Left renal pelvis (tissue), 4 donors: ENCODE data around the gene FOCAD. TPM values are rescaled to one million over a fixed set of nuclear protein-coding genes. Genes with fewer than 3 reads are reported as not detected.

Experiments
- DNase-seq, 4 donors: peaks; one replicate each; pipeline ENCODE4 v3.0.0-alpha.2; 2013; ENCODE audit warnings: low read depth in 4 of 4, low spot score in 3 of 4
- polyA plus RNA-seq, 4 donors: library from polyadenylated mRNA; unstranded; fragments of 120-200 nt; gene quantifications; one replicate each; pipeline ENCODE4 v1.2.1, GENCODE V29; 2013; ENCODE audit not compliant: insufficient read length in 4 of 4

Gene FOCAD
- polyA plus RNA-seq, 4 donors = 19.1 to 31.6 (median 29.3) TPM

- DNase-seq = no peak
These were observed 45.5 kb downstream of the FOCAD start for GRCh38 chr9:20729523-20729922.

GRCh38 chr9:20732118-20732517, 48.1 kb downstream of the FOCAD start:
- DNase-seq = no peak

- no peak for DNase-seq
These were observed 50.2 kb downstream of the FOCAD start for GRCh38 chr9:20734275-20734674.

GRCh38 chr9:20740304-20740703, 56.2 kb downstream of the FOCAD start:
- DNase-seq = no peak

- DNase-seq = no peak
These were observed 57.0 kb downstream of the FOCAD start for GRCh38 chr9:20740929-20741582.

- DNase-seq = no peak
These were observed 58.8 kb downstream of the FOCAD start for GRCh38 chr9:20742833-20743232.

- DNase-seq = no peak
These were observed 60.1 kb downstream of the FOCAD start for GRCh38 chr9:20744036-20744630.

- no peak for DNase-seq
These were observed 62.9 kb downstream of the FOCAD start for GRCh38 chr9:20746967-20747366.

GRCh38 chr9:20749496-20750198, 65.6 kb downstream of the FOCAD start:
- no peak for DNase-seq

- DNase-seq = no peak
These were observed 69.7 kb downstream of the FOCAD start for GRCh38 chr9:20753761-20754160.

- DNase-seq = no peak
These were observed 70.5 kb downstream of the FOCAD start for GRCh38 chr9:20754556-20754955.

GRCh38 chr9:20760246-20760891, 76.3 kb downstream of the FOCAD start:
- no peak for DNase-seq

- DNase-seq = no peak
These were observed 86.9 kb downstream of the FOCAD start for GRCh38 chr9:20770947-20771346.

GRCh38 chr9:20771729-20772128, 87.7 kb downstream of the FOCAD start:
- DNase-seq = no peak

- no peak for DNase-seq
These were observed 91.6 kb downstream of the FOCAD start for GRCh38 chr9:20775683-20776082.

GRCh38 chr9:20781092-20781491, 97.0 kb downstream of the FOCAD start:
- DNase-seq = no peak

GRCh38 chr9:20782289-20782688, 98.2 kb downstream of the FOCAD start:
- DNase-seq = no peak

GRCh38 chr9:20783057-20784038, 99.3 kb downstream of the FOCAD start:
- DNase-seq = no peak

- DNase-seq = no peak
These were observed 100.1 kb downstream of the FOCAD start for GRCh38 chr9:20784196-20784595.

- no peak for DNase-seq
These were observed 102.7 kb downstream of the FOCAD start for GRCh38 chr9:20786807-20787206.
